BLaER1 treated with 17β-estradiol and CSF1 and Interleukin-3, amounts not matched to agents 10 nM and 100 nM (cell line): ENCODE measurements around the gene RAB4A.
A peak's percentile ranks its signal among the peaks of the same experiment; 100 is the strongest.

Experiments used
- H3K27ac ChIP-seq, 11 experiments: shearing (Covaris generic); formaldehyde crosslinking; 2 replicates each; pipeline ENCODE4 v1.8.1; 2022
- H3K27me3 ChIP-seq, 11 experiments: shearing (Covaris generic); formaldehyde crosslinking; 2 replicates each; pipeline ENCODE4 v1.8.1; 2022
- H3K36me3 ChIP-seq, 11 experiments: shearing (Covaris generic); formaldehyde crosslinking; 2 replicates each; pipeline ENCODE4 v1.8.1; 2022
- H3K4me1 ChIP-seq, 10 experiments: shearing (Covaris generic); formaldehyde crosslinking; 2 replicates each; pipeline ENCODE4 v1.8.1; 2022
- H3K4me2 ChIP-seq, 11 experiments: shearing (Covaris generic); formaldehyde crosslinking; 2 replicates each; pipeline ENCODE4 v1.8.1; 2022
- H3K4me3 ChIP-seq, 10 experiments: shearing (Covaris generic); formaldehyde crosslinking; 2 replicates each; pipeline ENCODE4 v1.8.1; 2022
- H3K9ac ChIP-seq, 11 experiments: shearing (Covaris generic); formaldehyde crosslinking; 2 replicates each; pipeline ENCODE4 v1.8.1; 2022
- H3K9me3 ChIP-seq, 11 experiments: shearing (Covaris generic); formaldehyde crosslinking; replicated peaks in 1 of 11; 2 replicates each; pipeline ENCODE4 v1.8.1; 2022
- H4K20me1 ChIP-seq, 11 experiments: shearing (Covaris generic); formaldehyde crosslinking; 2 replicates each; pipeline ENCODE4 v1.8.1; 2022
- Cebpa-rat ChIP-seq, 11 experiments: shearing (Covaris generic); IDR thresholded peaks; 2 replicates each; pipeline ENCODE4 v1.8.1; 2022

RAB4A gene

GRCh38 chr1:229309074-229309473, 38.2 kb downstream of the RAB4A start:
- TF ChIP-seq Cebpa-rat (IDR thresholded peaks at IDR 0.05) = no peak
- H3K27me3 ChIP-seq = no peaks in the 10 kb centered on the region
- peaks cover 0 to 7% (median 0%) of the 10 kb centered on the region in 10 experiments; a peak in 4 of 20 replicates for H3K4me1 ChIP-seq
- H3K4me3 ChIP-seq = no peak overlapping the region
- H3K4me2 ChIP-seq = no peak overlapping the region
- peaks cover 0 to 21% (median 5%) of the 10 kb centered on the region in 11 experiments; a peak in 8 of 22 replicates for H3K36me3 ChIP-seq
- no peak overlapping the region for H3K27ac ChIP-seq
- H4K20me1 ChIP-seq = no peaks in the 10 kb centered on the region
- no peak overlapping the region for H3K9ac ChIP-seq
- no peaks in the 10 kb centered on the region for H3K9me3 ChIP-seq

GRCh38 chr1:229309684-229310083, 38.8 kb downstream of the RAB4A start:
- Histone ChIP-seq H3K27me3 (no peaks in the 10 kb centered on the region), H3K4me2 (no peak overlapping the region), H3K9ac (no peak overlapping the region), H3K36me3 (peaks cover 0 to 15% (median 4%) of the 10 kb centered on the region in 11 experiments; a peak in 5 of 22 replicates), H4K20me1 (no peaks in the 10 kb centered on the region), H3K4me3 (no peak overlapping the region), H3K4me1 (peaks cover 0 to 7% (median 0%) of the 10 kb centered on the region in 10 experiments; a peak in 4 of 20 replicates), H3K9me3 (no peaks in the 10 kb centered on the region), H3K27ac (no peak overlapping the region)
- TF ChIP-seq Cebpa-rat (IDR thresholded peaks at IDR 0.05) = no peak

GRCh38 chr1:229310833-229311232, 39.9 kb downstream of the RAB4A start:
- peaks cover 0 to 15% (median 4%) of the 10 kb centered on the region in 11 experiments; a peak in 5 of 22 replicates for H3K36me3 ChIP-seq
- no peak overlapping the region for H3K9ac ChIP-seq
- no peaks in the 10 kb centered on the region for H3K9me3 ChIP-seq
- no peak overlapping the region for H3K4me2 ChIP-seq
- no peaks in the 10 kb centered on the region for H3K27me3 ChIP-seq
- H4K20me1 ChIP-seq = no peaks in the 10 kb centered on the region
- TF ChIP-seq Cebpa-rat (IDR thresholded peaks at IDR 0.05) = no peak
- H3K27ac ChIP-seq = no peak overlapping the region
- no peak overlapping the region for H3K4me3 ChIP-seq
- peaks cover 0 to 7% (median 0%) of the 10 kb centered on the region in 10 experiments; a peak in 4 of 20 replicates for H3K4me1 ChIP-seq

DNA sequence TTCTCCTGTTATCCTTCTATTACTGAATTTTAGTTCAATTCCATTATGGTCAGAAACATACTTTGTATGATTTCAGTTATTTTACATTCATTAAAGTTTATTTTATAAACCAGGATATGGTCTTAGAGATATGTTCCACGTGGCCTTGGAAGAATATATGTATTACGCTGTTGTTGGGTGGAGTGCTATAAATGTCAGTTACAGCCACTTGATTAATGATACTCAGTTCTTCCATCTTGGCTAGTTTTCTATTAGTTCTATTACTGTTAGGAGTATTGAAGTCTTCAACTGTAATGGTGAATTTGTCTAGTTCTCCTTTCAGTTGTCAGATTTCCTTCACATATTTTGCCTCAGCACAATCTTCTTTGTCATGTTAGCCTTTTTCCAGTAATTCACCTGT, 45.3 kb downstream of the RAB4A start:
- Histone ChIP-seq H4K20me1 (no peaks in the 10 kb centered on the region), H3K4me2 (no peak overlapping the region), H3K4me1 (peaks cover 0 to 7% (median 0%) of the 10 kb centered on the region in 10 experiments; a peak in 4 of 20 replicates), H3K9ac (no peak overlapping the region), H3K36me3 (peaks cover 10 to 33% (median 17%) of the 10 kb centered on the region in 11 experiments; a peak in 20 of 22 replicates), H3K27me3 (no peaks in the 10 kb centered on the region), H3K9me3 (no peaks in the 10 kb centered on the region), H3K4me3 (no peak overlapping the region), H3K27ac (no peak overlapping the region)
- TF ChIP-seq Cebpa-rat (IDR thresholded peaks at IDR 0.05) = no peak

DNA sequence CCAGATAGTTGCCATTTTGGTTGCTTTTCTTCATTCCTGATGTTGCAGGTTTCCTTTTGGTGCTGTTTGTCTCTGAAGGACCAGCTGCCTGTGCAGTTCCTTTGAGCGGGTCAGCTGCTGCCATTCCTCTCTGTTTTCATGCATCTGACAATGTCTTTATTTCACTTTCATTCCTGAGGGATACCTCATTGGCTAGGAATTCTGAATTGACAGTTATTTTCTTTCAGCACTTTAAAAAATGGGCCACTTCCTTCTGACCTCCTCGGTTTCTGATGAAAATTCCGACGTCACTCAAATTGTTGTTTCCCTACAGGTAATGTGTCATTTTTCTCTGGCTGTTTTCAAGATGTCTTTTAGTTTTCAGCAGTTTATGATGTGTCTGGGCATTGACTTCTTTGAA, 47.1 kb downstream of the RAB4A start:
- Histone ChIP-seq H4K20me1 (no peaks in the 10 kb centered on the region), H3K27ac (no peak overlapping the region), H3K9me3 (no peaks in the 10 kb centered on the region), H3K4me1 (no peaks in the 10 kb centered on the region), H3K36me3 (peaks cover 16 to 52% (median 34%) of the 10 kb centered on the region in 11 experiments), H3K4me3 (no peak overlapping the region), H3K27me3 (no peaks in the 10 kb centered on the region), H3K4me2 (no peak overlapping the region), H3K9ac (no peak overlapping the region)
- TF ChIP-seq Cebpa-rat (IDR thresholded peaks at IDR 0.05) = no peak

DNA sequence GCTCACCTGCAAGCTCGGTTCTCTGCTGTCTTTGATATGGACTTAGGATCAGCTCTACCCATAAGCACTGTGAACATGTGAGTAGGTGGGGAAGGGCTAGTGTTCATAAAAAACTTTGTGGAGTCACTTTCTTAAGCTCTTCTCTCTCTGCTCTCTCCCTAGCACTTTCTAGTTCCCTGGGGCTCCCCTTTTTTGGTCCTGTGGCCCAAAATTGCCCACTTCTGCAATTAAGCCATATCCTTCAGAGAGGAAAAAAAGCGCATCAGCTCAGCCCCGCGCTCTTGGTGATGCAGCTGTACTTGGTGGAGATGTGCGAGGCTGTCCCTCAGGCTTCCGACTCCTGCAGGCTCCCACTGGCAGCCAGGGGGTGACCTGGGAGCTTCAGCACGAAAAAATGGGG, 48.6 kb downstream of the RAB4A start:
- Histone ChIP-seq H3K4me1 (peaks cover 0 to 6% (median 0%) of the 10 kb centered on the region in 10 experiments; a peak in 4 of 20 replicates), H3K36me3 (peaks cover 26 to 66% (median 48%) of the 10 kb centered on the region in 11 experiments), H4K20me1 (peaks cover 0 to 5% (median 0%) of the 10 kb centered on the region in 11 experiments; a peak in 1 of 22 replicates), H3K4me2 (no peak overlapping the region), H3K9me3 (no peaks in the 10 kb centered on the region), H3K27ac (no peak overlapping the region), H3K9ac (no peak overlapping the region), H3K27me3 (no peaks in the 10 kb centered on the region), H3K4me3 (no peak overlapping the region)
- TF ChIP-seq Cebpa-rat (IDR thresholded peaks at IDR 0.05) = no peak

GRCh38 chr1:229323201-229323600, 52.3 kb downstream of the RAB4A start:
- Histone ChIP-seq H3K4me3 (no peak overlapping the region), H3K27me3 (no peaks in the 10 kb centered on the region), H4K20me1 (peaks cover 0 to 5% (median 0%) of the 10 kb centered on the region in 11 experiments; a peak in 1 of 22 replicates), H3K27ac (no peak overlapping the region), H3K9me3 (no peaks in the 10 kb centered on the region), H3K4me2 (no peak overlapping the region), H3K9ac (no peak overlapping the region), H3K4me1 (peaks cover 6 to 26% (median 8%) of the 10 kb centered on the region in 10 experiments; a peak in 13 of 20 replicates), H3K36me3 (peaks cover 43 to 92% (median 76%) of the 10 kb centered on the region in 11 experiments)
- no peak for TF ChIP-seq Cebpa-rat (IDR thresholded peaks at IDR 0.05)

DNA sequence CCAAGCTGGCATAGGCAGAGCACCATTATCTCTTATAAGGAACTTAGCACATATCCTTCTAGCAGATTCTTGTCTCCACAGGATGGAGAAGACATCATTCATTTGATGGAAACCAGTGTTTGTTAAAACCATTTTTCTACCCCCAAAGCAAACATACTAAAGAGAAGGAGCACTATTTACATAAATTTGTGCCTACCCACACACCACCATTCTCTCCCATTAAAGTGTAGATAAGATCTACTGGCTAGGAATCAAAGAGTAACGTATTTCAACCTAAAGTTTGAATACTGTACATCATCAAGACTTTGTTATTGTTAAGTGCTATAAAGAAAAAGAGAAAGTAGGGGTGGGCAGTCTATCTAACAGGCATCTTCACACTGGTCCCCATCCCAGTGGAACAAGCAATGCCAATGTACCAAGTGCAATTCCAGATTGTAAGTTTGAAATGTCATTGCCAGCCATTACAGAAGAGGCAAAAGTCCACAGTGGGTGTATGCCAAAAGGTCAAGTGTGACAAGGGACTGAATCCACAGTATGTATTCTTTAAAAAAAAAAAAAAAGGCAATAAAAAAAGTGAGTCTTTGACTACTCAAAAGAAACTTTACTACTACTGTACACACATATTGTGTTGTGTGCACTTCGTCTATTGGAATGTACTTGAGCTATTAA, 53.1 kb downstream of the RAB4A start:
- no peak overlapping the region for H3K27ac ChIP-seq
- H3K4me3 ChIP-seq = no peak overlapping the region
- H4K20me1 ChIP-seq = peaks cover 0 to 11% (median 0%) of the 10 kb centered on the region in 11 experiments; a peak in 2 of 22 replicates
- peaks cover 48 to 95% (median 74%) of the 10 kb centered on the region in 11 experiments for H3K36me3 ChIP-seq
- TF ChIP-seq Cebpa-rat (IDR thresholded peaks at IDR 0.05) = no peak
- H3K27me3 ChIP-seq = no peaks in the 10 kb centered on the region
- H3K9me3 ChIP-seq = no peaks in the 10 kb centered on the region
- peak overlapping the region in 1 of 11 experiments; percentile 63; a peak in 1 of 22 replicates for H3K4me2 ChIP-seq
- no peak overlapping the region for H3K9ac ChIP-seq
- H3K4me1 ChIP-seq = peaks cover 6 to 32% (median 10%) of the 10 kb centered on the region in 10 experiments; a peak in 13 of 20 replicates

- H3K27ac ChIP-seq = peak overlapping the region in 8 of 11 experiments; percentile 17 to 56 (median 44); a peak in 13 of 22 replicates
- peaks cover 41 to 96% (median 66%) of the 10 kb centered on the region in 11 experiments; a peak in 21 of 22 replicates for H3K36me3 ChIP-seq
- H3K4me3 ChIP-seq = peak overlapping the region in 1 of 10 experiments; percentile 22; a peak in 1 of 20 replicates
- H3K4me1 ChIP-seq = peaks cover 6 to 38% (median 10%) of the 10 kb centered on the region in 10 experiments; a peak in 13 of 20 replicates
- peak overlapping the region in 9 of 11 experiments; percentile 9 to 71 (median 35); a peak in 13 of 22 replicates for H3K4me2 ChIP-seq
- no peaks in the 10 kb centered on the region for H3K27me3 ChIP-seq
- no peak for TF ChIP-seq Cebpa-rat (IDR thresholded peaks at IDR 0.05)
- H4K20me1 ChIP-seq = peaks cover 0 to 25% (median 0%) of the 10 kb centered on the region in 11 experiments; a peak in 4 of 22 replicates
- H3K9me3 ChIP-seq = no peaks in the 10 kb centered on the region
- H3K9ac ChIP-seq = peak overlapping the region in 6 of 11 experiments; percentile 10 to 59 (median 45); a peak in 9 of 22 replicates
Observed at GRCh38 chr1:229325401-229325800, 54.5 kb downstream of the RAB4A start.
